ELR (cell line): ENCODE measurements around the gene FBXL17.
"Not testable (repeated sequence)": the region's sequence is repeated elsewhere in the genome, so short reads cannot be mapped to it uniquely, and the experiment has no call there.

Experiments used
- DNase-seq: peaks from one replicate; pipeline ENCODE4 v3.0.0-alpha.2; 2015; ENCODE audit warnings: low read depth

Gene FBXL17

DNA sequence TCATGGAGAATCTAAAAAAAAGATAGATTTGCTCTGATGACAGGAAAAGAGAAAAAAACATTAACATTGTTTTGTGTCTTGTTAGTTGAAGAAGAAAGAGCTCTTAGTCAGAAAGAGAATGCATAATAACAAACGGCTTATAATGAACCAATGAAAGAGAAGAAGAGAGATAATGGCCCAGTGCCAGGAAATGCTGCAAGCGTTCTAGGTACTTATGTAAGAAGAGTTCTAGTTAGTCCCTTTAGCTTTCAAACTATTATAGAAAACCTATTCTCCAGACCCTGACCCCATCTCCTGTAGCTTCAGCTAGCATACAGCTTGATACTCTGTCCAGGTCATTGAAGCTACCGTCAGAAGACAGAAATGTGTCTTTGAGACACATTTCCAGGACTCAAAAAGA is 70.2 kb downstream of the FBXL17 start:
- no peak for DNase-seq

DNA sequence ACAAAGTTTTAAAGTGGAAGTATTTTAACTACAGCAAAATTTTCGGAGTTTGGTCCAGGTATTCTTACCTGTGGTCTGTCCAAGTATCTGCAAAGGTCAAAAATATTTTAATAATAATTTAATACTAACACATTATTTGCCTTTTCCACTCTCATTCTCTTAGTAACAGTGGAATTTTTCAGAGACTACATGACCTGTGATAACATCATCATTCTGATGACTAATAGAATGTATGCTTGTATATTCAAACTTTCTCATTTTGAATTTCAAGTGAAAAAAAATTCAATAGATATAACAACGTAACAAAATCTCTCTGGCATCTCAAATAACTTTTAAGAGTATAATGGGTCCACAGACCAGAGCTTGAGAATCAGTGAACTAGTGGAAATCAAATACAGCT is 78.3 kb downstream of the FBXL17 start:
- DNase-seq = peak; percentile 54

DNA sequence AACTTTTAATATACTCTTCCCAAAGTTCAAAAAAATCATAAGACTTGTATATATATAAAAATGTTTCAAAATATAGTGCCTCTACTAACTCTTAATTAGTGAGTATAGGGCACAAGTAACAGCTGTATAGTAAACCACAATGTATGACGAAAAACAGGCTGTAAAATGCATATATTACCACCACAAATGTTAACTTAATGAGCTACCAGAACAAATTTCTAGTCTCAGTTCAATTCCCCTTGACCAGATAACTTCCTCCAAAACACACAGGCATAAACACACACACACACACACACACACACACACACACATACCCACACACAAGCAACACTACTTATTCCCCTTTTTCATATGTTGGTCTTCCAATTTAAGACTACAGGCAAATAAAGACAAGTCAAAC is 78.8 kb downstream of the FBXL17 start:
- DNase-seq = no peak

DNA sequence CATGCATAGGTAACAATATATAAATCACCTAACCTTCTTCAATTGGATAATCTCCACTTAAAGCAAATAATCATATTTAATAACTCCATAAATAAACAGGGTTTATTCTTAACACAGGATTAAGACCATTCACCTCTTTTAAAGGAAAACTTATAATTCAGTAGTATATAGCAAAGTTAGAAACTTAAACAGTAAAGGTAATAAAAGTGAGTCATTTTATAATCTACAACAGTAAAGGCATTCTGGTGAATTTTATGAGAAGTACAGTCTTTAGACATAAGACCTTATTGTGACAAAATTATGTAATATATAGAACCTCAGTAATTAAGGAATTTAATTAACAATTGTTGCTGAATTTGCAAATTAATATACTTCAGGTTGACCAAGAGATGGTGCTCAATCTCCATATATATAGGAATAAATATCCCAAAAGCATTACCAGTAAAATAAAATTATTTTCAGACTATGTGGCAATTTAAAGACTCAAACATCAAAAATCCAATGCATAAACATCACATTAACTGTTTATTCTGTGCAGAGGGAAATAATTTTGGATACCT is 84.8 kb downstream of the FBXL17 start:
- no peak for DNase-seq

DNA sequence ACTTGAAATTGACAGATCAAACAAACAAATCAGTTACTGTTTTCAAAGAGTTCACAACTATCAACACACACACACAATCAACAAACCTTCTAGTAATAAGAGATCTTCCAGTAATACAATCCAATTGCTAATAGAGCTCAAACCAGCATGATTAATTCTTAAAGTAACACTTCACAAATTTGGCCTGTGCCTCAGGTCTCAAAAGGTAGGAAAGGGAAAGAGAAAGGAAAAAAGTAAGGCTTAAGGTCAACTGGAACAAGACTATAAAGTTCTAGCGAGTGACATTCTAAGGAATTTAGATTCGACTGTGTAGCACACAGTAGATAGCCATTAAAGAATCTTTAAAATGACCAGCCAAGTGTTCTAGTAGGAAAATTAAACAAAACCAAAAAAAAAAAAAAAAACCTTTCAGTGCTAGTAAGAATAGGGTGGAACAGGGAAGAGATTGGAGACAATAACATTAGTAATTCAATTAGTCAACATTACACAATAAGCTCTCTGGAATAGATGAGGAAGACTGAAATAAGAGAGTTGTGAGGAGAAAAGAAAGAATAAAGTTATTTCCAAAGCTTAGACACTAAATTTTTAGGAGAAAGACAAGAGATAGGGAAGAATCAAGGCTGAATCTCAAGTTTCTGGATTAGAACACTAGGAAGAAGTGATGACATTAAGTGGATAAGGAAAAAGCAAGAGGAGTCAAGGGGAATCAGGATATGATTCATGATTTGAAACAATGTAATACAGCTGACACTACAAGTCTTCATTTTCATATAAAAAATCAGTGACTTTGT is 86.1 kb downstream of the FBXL17 start:
- DNase-seq = peak; percentile 70

DNA sequence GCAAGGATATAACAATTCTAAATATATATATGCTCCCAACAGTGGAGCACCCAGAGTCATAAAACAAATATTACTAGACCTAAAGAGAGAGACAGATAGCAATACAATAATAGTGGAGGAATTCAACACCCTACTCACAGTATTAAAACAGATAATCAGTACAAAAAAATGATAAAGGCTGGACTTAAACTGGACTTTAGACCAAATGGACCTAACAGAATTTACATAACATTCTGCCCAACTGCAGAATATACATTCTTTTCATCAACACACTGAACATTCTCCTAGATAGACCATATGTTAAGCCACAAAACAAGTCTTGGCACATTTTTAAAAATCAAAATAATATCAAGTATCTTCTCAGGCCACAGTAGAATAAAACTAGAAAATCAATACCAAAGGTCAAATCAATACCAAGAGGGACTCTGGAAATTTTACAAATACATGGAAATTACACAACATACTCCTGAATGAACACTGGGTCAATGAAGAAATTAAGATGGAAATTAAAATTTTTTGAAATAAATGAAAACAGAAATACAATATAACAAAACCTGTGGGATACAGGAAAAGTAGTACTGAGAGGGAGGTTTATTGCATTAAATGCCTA is 100.8 kb downstream of the FBXL17 start:
- DNase-seq = no peak

DNA sequence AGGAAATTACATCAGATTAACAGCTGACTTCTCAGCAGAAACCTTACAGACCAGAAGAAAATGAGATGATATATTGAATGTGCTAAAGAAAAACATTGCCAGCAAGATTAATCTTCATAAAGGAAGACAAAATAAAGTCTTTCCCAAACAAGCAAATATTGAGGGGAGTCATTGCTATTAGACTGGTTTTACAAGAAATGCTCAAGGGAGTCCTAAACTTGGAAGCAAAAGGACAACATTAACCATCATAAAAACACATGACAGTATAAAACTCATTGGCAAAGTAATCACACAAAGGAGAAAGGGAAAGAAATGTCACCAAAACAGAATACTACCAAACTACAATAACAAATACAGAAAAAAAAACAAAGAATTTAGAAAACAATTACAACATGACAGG is 101.7 kb downstream of the FBXL17 start:
- DNase-seq = no peak

DNA sequence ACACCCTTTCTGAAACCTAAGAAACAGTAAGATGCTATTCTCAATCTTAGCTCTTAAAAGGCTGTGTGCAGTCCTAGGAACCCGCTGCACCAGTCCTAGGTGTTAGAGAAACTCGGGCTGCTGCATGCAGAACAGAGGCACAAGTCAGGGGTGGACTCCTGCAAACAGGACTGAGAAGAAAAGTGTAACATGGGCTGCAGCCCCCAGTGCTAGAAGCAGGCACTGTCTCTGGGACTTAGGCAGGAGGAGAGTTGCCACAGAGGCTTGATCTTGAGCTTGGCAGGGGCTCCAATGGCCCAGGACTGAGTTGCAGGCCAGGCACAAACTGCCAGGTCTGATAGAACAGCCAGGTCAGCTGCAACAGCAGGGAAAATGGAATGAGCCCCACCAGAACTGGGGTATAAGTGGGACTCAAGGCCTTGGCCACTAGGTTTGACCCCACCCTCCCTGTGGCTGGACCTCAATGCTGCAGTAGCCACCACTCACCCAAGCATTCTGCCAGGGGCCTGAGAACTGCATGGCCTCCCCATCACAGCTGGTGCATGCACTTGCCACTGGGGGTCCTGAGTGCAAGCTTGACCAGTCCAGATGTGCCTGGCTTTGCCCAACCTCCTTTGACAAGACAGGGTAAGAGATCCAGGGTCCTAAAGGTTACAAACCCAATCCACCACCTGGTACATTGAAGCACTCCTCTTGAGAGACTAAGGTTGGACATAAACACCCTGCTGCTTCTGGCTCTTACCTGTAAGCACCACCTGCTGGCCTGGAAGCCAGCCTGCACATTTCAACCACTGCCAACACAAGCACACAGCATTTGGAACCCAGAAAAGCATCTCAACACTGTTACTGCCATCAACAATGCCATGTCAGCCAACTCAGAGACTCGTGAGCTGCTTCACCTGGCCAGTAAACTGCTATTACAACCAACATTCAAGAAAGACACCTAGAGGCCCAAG is 103.3 kb downstream of the FBXL17 start:
- DNase-seq = no peak

DNA sequence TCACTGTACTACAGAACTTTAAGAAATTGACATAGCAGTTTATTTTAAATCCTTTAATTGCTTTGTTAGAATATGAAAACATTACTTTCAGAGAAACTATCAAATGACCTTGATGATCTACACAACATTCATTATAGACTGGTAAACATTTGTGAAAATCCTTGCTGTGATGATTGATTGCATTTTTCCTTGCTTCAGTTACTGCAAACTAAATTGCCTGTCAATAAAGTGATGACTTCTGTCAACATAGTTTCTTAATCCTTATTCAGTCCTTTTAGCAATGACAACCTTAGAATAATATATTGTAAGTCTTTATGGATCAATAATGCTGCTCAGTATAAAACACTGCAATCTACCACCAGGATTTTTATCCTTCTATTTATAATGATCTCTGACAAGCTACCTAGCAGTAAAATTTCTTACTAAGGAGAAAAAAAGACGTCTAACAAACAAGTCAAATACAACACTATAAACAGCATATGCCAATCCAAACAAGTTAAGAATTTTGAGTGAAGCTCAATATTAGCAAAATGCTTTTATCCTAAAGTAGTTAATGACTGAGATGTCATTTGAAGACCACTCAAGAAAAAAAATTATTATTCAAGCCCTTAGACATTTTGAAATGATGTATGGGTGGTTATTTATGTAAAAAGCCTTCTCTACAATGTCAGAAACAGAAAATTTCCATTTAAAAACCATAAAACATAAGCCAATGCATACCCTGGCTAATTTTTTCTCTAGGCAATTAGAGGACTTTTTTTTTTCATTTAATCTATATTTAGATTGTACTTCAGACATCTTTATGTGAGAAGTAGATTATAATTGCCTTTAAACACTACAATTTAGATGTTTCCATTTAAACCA is 105.5 kb downstream of the FBXL17 start:
- no peak for DNase-seq

DNA sequence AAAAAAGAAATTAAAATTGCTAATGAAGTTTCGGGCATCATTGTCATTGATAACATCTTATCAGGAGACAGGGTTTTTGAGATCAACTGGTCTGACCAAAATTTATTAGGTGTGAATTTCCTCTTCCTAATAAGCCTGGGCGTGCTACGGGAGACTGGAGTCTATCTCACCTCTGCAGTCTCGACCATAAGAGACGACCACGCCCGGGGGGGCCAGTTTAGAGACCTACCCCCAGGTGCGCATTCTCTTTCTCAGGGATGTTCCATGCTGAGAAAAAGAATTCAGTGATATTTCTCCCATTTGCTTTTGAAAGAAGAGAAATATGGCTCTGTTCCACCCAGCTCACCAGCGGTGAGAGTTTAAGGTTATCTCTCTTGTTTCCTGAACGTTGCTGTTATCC is 107.8 kb downstream of the FBXL17 start:
- DNase-seq = not testable (repeated sequence)

DNA sequence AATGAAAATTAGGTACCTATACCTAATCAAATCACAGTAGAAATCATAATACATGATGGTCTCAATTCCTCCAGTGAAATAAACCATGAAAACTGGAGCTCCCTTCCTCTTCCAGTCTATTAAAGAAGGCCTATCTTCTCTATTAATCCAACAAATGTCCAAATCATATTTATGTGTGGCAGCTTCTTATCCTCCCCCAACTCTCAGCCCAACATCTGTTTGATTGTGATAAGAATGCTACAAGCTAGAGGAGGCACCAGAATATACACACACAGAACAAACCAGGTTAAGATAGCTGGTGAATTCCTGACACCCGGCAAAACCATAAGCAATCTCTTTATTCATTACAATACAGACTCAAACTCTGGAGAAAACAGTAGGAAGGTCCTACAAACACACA is 110.8 kb downstream of the FBXL17 start:
- no peak for DNase-seq

DNA sequence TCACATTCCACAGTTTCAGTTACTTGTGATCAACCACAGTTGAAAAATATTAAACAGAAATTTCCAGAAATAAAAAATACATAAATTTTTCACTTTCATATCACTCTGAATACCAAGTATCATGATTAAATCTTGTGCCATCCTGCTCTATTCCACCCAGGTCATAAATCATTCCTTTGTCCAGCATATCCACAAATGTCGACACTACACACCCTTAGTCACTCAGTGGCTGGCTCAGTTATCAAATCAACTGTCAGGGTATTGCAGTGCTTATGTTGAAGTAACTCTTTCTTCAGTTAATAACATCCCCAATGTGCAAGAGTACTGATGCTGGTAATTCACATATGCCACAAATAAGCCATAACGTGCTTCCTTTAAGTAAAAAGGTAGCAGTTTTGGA is 115.7 kb downstream of the FBXL17 start:
- DNase-seq = peak; percentile 44

DNA sequence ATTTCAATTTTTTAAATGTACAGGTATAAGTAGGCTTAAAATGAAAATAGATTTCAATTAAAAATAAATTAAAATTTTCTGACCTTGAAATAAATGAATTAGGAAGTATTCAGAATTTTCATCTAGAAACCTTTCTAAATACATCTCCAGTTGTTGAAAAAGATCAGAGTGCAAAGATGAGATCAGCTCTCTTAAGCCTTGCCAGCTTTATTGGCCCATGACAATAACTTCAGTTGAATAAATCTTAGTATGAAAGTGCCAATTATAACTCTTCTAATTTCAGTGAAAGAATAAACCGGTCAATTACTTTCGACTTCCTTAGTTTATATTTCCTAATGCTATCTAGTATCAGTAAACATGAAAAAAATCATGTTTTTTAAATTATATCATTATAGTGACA is 117.4 kb downstream of the FBXL17 start:
- DNase-seq = no peak

DNA sequence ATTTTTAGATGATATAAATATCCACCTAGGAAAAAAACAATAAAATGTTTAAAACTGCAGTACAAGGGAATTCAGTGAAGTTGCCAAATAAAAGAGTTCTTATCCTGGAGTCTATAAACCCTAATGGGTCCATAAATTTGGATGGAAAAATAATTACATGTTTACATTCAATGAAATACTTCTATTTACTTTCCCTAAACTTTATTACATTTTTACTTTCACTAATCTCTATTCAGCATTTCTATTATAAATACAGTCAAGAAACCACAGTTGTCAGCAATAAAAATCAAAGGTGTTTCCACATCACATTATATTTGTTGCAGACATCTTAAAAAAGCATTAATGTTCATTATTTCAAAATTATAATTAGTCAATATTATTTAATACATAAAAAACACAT is 118.6 kb downstream of the FBXL17 start:
- no peak for DNase-seq

DNA sequence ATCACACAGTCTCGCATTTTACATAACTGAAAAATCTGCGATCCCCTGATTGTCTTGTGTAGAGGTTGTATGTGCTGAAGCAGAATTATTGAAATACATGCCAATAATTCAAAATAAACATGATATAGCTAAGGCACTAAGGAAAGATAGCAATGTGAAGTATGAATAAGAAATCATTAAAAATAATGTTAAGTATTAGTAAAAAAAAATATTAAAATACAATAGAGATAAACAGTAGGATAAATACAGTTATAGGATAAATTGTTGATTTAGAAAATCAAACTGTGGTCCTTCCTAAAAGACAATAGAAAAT is 121.1 kb downstream of the FBXL17 start:
- no peak for DNase-seq

DNA sequence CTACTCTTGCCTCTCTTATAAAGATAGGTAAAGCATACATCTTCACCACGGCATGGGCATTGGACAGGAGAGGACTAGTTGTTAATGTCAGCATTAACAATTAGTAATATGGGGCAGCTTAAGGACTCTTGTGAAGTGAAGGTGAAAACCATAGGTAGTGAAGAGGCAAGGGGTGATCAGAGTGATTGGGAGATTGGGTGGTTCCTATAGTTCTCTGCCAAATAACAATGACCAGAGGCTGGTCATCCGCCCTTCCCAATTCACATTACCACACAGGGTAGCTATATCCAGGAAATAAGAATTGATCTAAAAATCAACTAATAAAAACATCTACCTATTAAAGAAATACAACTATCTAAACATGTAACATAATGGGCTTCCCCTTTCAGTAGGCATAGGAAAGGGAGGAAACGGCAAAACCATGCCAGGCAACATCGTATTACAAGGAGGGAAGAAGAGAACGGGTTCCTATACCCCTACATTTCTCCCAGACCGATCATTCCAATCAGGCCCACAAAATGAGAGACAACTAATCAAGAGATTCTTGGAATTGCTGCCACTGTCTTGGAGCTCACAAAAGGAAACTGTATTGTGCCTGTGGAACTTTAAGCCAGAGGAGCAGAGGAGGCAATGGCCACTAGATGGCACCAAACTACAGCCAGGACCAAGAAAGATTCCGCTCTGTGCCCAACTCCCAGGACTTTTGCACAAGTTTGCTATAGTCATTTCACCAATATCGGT is 121.6 kb downstream of the FBXL17 start:
- peak; percentile 85 for DNase-seq

DNA sequence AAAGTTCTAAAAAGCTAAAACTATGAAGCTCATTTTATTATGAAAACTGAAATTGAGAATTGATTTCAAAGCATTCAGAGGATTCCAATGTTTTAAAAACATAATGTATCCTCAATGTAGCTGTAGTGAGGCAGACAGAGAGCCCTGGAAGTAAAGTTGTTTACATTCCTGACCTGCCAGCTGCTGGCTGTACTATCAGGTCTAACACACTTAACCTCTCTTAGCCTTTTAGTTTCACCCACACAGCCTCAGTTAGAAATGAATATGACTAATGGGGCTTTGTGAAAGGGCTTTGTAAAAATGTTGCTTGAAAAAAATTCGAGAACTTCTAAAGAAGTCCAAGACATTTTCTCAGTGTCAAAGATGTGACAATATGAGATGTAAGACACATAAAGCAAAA is 122.6 kb downstream of the FBXL17 start:
- DNase-seq = peak; percentile 37

DNA sequence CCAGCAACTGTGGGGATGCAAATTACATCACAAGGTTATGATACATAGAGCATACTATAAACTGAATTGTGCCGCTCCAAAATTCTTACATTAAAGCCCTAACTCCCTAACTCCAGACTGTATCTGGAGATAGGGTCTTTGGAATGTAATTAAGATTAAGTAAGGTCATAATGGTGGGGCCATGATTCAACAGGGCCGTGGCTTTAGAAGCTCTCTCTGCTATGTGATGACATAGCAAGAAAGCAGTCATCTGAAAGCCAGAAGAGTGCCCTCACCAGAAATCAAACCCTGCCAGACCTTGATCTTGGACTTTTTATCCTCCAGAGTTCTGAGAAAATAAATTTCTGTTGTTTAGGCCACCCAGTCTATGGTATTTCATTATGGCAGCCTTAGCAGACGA is 123.9 kb downstream of the FBXL17 start:
- peak; percentile 5 for DNase-seq

DNA sequence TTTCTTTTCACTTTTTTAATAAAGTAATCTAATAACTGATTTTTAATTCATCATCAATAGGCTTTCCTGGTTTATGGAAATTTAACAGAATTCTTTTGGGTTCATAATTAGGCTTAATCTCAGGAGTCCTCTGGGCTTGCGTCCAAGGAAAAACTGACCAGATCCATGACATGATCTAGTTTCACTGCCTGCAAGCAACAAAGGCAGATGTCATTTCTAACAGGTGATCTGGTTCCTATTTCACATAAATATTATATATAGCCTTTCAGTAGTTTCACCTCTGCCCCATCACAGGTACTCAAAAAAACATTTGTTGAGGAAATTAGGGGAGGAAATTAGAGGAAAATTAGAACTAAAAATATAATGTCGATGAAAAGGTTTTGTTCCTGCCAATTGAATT is 126.4 kb downstream of the FBXL17 start:
- no peak for DNase-seq

DNA sequence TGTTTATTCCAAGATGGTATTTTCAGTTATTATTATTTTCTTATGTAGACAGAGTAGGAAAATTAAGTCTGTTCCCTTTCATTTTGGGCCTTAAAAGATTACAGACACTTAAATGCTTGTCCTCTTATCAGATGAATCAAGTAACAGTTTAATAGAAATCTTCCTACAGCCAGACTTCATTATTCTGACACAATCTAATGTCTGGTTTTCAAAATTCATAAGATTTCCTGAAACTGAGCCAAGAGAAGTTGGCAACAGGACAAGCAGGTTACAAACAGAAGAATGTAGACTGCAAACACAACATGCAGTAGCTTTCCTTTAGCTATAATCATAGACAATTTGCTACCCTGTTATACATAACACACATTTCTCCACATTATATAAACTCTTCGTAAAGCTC is 130.5 kb downstream of the FBXL17 start:
- DNase-seq = no peak
